Loucy (cell line): ENCODE data around the gene PDS5B.

ENCODE experiments used
- EZH2phosphoT487 ChIP-seq: fragments of 200-600 bp; IDR thresholded peaks from 2 replicates; pipeline ENCODE4 v1.6.1; 2018; ENCODE audit warnings: antibody characterized with exemption, mild to moderate bottlenecking, moderate library complexity, borderline replicate concordance
- TF ChIP-seq, protein P1 (sequence below): fragments of 200-600 bp; sonication (generic); conservative IDR thresholded peaks from 2 replicates; pipeline ENCODE4 v1.5.1; 2014; ENCODE audit warnings: mild to moderate bottlenecking, antibody characterized with exemption, low read length

DNA sequence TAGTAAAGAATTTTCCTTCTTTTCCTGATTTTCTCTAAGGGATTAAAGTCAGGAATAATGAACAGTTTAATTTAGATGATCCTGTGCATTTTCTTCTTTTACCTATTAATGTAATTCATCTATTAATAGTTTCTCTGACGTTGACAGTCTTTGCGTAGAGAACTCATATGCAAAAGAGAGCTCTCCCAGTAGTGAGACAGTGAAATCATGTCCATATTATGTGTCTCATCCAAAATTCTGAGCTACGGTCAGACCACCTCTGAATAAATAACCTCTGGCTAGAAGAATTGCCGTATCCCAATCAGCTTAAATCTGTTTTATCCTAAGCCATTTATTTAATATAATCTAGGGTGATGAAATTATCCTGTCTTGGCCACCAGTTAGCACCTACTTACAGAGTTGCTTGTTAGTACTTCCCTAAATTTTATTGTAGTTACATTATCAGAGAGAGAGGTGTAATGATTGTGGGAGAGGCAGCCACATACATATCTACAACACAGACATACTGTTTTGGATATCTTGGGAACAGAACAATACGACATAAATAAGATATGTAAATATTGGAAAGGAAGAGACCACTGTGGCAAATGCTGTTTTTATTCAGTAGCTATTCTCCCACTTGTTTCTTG, 30.7 kb downstream of the PDS5B start:
- TF ChIP-seq, protein P1, sequence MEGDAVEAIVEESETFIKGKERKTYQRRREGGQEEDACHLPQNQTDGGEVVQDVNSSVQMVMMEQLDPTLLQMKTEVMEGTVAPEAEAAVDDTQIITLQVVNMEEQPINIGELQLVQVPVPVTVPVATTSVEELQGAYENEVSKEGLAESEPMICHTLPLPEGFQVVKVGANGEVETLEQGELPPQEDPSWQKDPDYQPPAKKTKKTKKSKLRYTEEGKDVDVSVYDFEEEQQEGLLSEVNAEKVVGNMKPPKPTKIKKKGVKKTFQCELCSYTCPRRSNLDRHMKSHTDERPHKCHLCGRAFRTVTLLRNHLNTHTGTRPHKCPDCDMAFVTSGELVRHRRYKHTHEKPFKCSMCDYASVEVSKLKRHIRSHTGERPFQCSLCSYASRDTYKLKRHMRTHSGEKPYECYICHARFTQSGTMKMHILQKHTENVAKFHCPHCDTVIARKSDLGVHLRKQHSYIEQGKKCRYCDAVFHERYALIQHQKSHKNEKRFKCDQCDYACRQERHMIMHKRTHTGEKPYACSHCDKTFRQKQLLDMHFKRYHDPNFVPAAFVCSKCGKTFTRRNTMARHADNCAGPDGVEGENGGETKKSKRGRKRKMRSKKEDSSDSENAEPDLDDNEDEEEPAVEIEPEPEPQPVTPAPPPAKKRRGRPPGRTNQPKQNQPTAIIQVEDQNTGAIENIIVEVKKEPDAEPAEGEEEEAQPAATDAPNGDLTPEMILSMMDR: no peak
- no peak for TF ChIP-seq EZH2phosphoT487
